Measurements from ENCODE around the gene SMARCA1. TPM values are rescaled to one million over a fixed set of nuclear protein-coding genes. Genes with fewer than 3 reads are reported as not detected.

Gene SMARCA1
- total and polyA plus RNA-seq, 9 donors: 59.8 to 92.1 (median 82.9) TPM

DNA sequence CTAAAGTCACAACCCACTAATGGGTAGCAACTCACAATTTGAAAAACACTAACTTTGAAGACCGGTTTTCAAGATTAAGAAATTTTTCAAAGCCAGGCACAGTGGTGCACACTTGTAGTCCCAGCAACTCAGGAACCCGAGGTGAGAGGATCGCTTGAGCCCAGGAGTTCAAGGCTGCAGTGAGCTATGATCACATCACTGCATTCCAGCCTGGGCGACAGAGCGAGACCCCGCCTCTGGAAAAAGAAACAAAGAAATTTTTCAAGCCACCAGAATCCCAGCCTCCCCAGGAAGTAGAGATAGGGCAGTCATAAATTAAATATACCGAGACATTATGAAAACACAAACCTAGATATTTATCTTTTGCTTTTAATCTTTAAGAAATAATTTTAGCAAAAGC, 13.0 kb downstream of the SMARCA1 start:
- Histone ChIP-seq H3K27me3 (ENCODE audit: control insufficient read depth, insufficient read depth, low read length) (no peaks in the 10 kb centered on the region), H3K27ac (ENCODE audit: low read length) (no peak overlapping the region), H3K4me3 (ENCODE audit: low read length) (no peak overlapping the region), H3K36me3 (ENCODE audit: control insufficient read depth, insufficient read depth, low read length) (peaks cover 15% of the 10 kb centered on the region), H3K9me3 (replicated peaks; ENCODE audit: control insufficient read depth, low read depth, low read length) (no peaks in the 10 kb centered on the region), H3K4me1 (ENCODE audit: control insufficient read depth, insufficient read depth, low read length) (no peaks in the 10 kb centered on the region)
- DNase-seq: no peak
- 59% methylated on average over 2 of the region's 7 CpGs for WGBS (ENCODE audit: insufficient coverage)

DNA sequence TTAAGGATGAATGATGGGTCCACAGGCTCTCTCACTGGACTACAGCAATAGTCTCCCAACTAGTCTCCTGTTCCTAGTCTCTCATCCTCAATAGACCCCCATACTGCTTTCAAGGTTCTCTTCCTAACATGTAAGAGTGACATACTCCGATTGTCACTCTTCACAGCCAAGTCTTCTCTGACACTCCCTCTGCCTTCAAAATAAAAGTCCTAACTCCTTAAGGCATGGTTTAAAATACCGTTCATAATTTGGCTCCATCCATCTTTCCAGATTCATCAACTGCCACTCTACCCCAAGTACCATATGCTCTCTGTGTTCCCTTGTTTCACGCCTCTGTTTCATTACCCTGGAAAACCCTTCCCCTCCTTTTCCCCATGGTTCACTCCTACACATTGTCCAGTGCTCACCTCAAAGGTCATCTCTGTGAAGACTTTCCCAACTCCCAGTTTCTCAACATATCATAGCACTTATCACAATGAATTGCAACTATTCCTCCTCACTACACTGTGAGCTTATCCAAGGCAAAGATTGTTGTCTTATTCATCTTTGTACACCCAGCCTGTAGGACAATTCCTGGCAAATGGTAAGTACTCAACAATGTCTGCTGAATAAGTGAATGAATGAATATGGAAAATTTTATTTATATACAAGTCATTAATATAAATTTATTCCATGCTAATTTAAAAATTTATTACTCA, 26.0 kb downstream of the SMARCA1 start:
- Histone ChIP-seq H3K27ac (ENCODE audit: low read length) (no peak overlapping the region), H3K36me3 (ENCODE audit: control insufficient read depth, insufficient read depth, low read length) (peaks cover 12% of the 10 kb centered on the region), H3K4me3 (ENCODE audit: low read length) (no peak overlapping the region), H3K9me3 (replicated peaks; ENCODE audit: control insufficient read depth, low read depth, low read length) (no peaks in the 10 kb centered on the region), H3K27me3 (ENCODE audit: control insufficient read depth, insufficient read depth, low read length) (peaks cover 2% of the 10 kb centered on the region), H3K4me1 (ENCODE audit: control insufficient read depth, insufficient read depth, low read length) (no peaks in the 10 kb centered on the region)
- no peak for DNase-seq
- 67% methylated on average over 3 of the region's 3 CpGs for WGBS (ENCODE audit: insufficient coverage)

DNA sequence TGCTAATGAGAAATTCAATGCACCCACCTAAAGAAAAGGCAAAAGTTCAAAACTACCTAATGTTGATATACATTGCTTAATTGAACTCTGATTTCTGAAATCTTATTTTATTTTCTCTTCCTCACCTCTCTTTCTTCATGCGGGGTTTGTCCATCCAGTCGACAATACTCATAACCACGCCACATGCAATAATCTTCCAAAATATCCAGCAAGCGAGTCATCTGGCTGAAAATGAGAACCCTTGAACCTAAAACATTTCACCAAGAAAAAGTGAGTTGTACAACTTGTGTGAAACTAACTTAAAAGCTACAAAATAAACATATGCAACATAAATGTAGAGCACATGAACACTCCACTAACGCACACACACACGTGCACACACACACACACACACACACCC, 26.7 kb downstream of the SMARCA1 start:
- Histone ChIP-seq H3K27ac (ENCODE audit: low read length) (no peak overlapping the region), H3K4me3 (ENCODE audit: low read length) (no peak overlapping the region), H3K27me3 (ENCODE audit: control insufficient read depth, insufficient read depth, low read length) (peaks cover 2% of the 10 kb centered on the region), H3K36me3 (ENCODE audit: control insufficient read depth, insufficient read depth, low read length) (peaks cover 8% of the 10 kb centered on the region), H3K9me3 (replicated peaks; ENCODE audit: control insufficient read depth, low read depth, low read length) (no peaks in the 10 kb centered on the region), H3K4me1 (ENCODE audit: control insufficient read depth, insufficient read depth, low read length) (no peaks in the 10 kb centered on the region)
- no CpG with 5 or more reads among the region's 6 CpGs for WGBS (ENCODE audit: insufficient coverage)
- no peak for DNase-seq

GRCh38 chrX:129495900-129496299, 27.4 kb downstream of the SMARCA1 start:
- H3K9me3 ChIP-seq (replicated peaks; ENCODE audit: control insufficient read depth, low read depth, low read length): no peaks in the 10 kb centered on the region
- 60% methylated on average over 1 of the region's 5 CpGs for WGBS (ENCODE audit: insufficient coverage)
- H3K27ac ChIP-seq (ENCODE audit: low read length): no peak overlapping the region
- DNase-seq: no peak
- no peak overlapping the region for H3K4me3 ChIP-seq (ENCODE audit: low read length)
- peaks cover 8% of the 10 kb centered on the region for H3K36me3 ChIP-seq (ENCODE audit: control insufficient read depth, insufficient read depth, low read length)
- peaks cover 2% of the 10 kb centered on the region for H3K27me3 ChIP-seq (ENCODE audit: control insufficient read depth, insufficient read depth, low read length)
- no peaks in the 10 kb centered on the region for H3K4me1 ChIP-seq (ENCODE audit: control insufficient read depth, insufficient read depth, low read length)

DNA sequence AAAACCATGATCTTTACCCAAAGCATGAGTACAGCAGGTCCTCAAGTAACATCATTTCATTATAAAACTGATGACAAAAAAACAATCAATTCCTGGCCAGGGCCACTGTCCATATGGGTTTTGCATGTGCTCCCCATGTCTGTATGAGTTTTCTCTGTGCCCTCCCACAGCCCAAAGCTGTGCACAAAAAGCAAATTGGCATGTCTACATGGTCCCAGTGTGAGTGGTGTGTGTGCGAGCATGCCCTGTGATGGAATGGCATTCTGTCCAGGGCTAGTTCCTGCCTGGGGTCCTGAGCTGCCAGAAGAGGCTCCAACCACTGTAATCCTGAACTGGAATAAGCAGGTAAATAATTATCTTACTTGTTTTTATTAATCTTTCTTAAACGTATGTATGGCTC, 28.4 kb downstream of the SMARCA1 start:
- Histone ChIP-seq H3K4me1 (ENCODE audit: control insufficient read depth, insufficient read depth, low read length) (no peaks in the 10 kb centered on the region), H3K36me3 (ENCODE audit: control insufficient read depth, insufficient read depth, low read length) (peaks cover 8% of the 10 kb centered on the region), H3K9me3 (replicated peaks; ENCODE audit: control insufficient read depth, low read depth, low read length) (no peaks in the 10 kb centered on the region), H3K27ac (ENCODE audit: low read length) (no peak overlapping the region), H3K4me3 (ENCODE audit: low read length) (no peak overlapping the region), H3K27me3 (ENCODE audit: control insufficient read depth, insufficient read depth, low read length) (peaks cover 2% of the 10 kb centered on the region)
- DNase-seq: no peak
- WGBS (ENCODE audit: insufficient coverage): no CpG with 5 or more reads among the region's 2 CpGs

DNA sequence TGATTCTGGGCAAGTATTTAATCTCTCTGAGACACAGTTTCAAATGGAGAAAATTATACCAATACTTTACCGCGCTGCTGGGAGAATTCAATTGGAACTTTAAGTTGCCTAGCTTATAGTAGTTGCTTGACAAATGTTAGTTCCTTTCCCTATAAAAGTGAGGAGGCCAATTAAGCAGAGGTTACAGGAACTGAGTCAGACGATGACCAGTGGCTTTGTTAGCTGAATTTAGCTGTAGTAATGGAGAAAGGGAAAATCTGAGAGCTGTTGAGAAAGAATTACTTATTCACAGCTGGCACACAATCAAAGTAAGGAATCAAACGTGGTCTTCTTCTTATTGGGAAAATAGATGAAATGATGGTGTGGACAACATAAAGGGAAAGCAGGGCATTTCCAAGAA, 29.6 kb downstream of the SMARCA1 start:
- Histone ChIP-seq H3K36me3 (ENCODE audit: control insufficient read depth, insufficient read depth, low read length) (peaks cover 8% of the 10 kb centered on the region), H3K27me3 (ENCODE audit: control insufficient read depth, insufficient read depth, low read length) (peaks cover 2% of the 10 kb centered on the region), H3K4me3 (ENCODE audit: low read length) (no peak overlapping the region), H3K9me3 (replicated peaks; ENCODE audit: control insufficient read depth, low read depth, low read length) (no peaks in the 10 kb centered on the region), H3K27ac (ENCODE audit: low read length) (no peak overlapping the region), H3K4me1 (ENCODE audit: control insufficient read depth, insufficient read depth, low read length) (no peaks in the 10 kb centered on the region)
- no peak for DNase-seq
- no CpG with 5 or more reads among the region's 4 CpGs for WGBS (ENCODE audit: insufficient coverage)

- DNase-seq: no peak
- H3K27ac ChIP-seq (ENCODE audit: low read length): no peak overlapping the region
- no CpG with 5 or more reads among the region's 2 CpGs for WGBS (ENCODE audit: insufficient coverage)
- H3K4me3 ChIP-seq (ENCODE audit: low read length): no peak overlapping the region
- no peaks in the 10 kb centered on the region for H3K4me1 ChIP-seq (ENCODE audit: control insufficient read depth, insufficient read depth, low read length)
- no peaks in the 10 kb centered on the region for H3K9me3 ChIP-seq (replicated peaks; ENCODE audit: control insufficient read depth, low read depth, low read length)
- no peaks in the 10 kb centered on the region for H3K27me3 ChIP-seq (ENCODE audit: control insufficient read depth, insufficient read depth, low read length)
- peaks cover 9% of the 10 kb centered on the region for H3K36me3 ChIP-seq (ENCODE audit: control insufficient read depth, insufficient read depth, low read length)
Observed at GRCh38 chrX:129490330-129490729, 33.0 kb downstream of the SMARCA1 start.

DNA sequence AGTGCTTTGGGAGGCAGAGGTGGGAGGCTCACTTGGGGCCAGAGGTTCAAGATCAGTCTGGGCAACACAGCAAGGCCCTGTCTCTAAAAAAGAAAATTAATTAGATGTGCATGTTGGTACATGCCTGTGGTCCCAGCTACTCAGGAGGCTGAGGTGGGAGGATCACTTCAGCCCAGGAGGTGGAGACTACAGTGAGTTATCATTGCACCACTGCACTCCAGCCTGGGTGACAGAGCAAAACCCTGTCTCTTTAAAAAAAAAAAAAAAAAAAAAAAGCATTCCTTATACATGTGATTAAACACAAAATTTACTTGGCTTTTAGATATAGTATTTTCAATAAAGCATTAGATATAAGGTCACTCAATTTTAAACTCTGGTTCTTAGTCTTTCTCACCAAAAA, 34.9 kb downstream of the SMARCA1 start:
- no peaks in the 10 kb centered on the region for H3K9me3 ChIP-seq (replicated peaks; ENCODE audit: control insufficient read depth, low read depth, low read length)
- no peaks in the 10 kb centered on the region for H3K27me3 ChIP-seq (ENCODE audit: control insufficient read depth, insufficient read depth, low read length)
- H3K36me3 ChIP-seq (ENCODE audit: control insufficient read depth, insufficient read depth, low read length): peaks cover 5% of the 10 kb centered on the region
- no peaks in the 10 kb centered on the region for H3K4me1 ChIP-seq (ENCODE audit: control insufficient read depth, insufficient read depth, low read length)
- no peak overlapping the region for H3K4me3 ChIP-seq (ENCODE audit: low read length)
- DNase-seq: no peak
- no peak overlapping the region for H3K27ac ChIP-seq (ENCODE audit: low read length)

GRCh38 chrX:129480889-129481288, 42.4 kb downstream of the SMARCA1 start:
- no peak for DNase-seq
- Histone ChIP-seq H3K4me3 (ENCODE audit: low read length) (no peak overlapping the region), H3K27ac (ENCODE audit: low read length) (no peak overlapping the region), H3K9me3 (replicated peaks; ENCODE audit: control insufficient read depth, low read depth, low read length) (no peaks in the 10 kb centered on the region), H3K4me1 (ENCODE audit: control insufficient read depth, insufficient read depth, low read length) (no peaks in the 10 kb centered on the region), H3K27me3 (ENCODE audit: control insufficient read depth, insufficient read depth, low read length) (no peaks in the 10 kb centered on the region), H3K36me3 (ENCODE audit: control insufficient read depth, insufficient read depth, low read length) (peaks cover 11% of the 10 kb centered on the region)
- 93% methylated on average over 5 of the region's 6 CpGs for WGBS (ENCODE audit: insufficient coverage)

GRCh38 chrX:129478516-129478915, 44.8 kb downstream of the SMARCA1 start:
- 48% methylated on average over 3 of the region's 4 CpGs for WGBS (ENCODE audit: insufficient coverage)
- no peak overlapping the region for H3K27ac ChIP-seq (ENCODE audit: low read length)
- peak; percentile 7 for DNase-seq

DNA sequence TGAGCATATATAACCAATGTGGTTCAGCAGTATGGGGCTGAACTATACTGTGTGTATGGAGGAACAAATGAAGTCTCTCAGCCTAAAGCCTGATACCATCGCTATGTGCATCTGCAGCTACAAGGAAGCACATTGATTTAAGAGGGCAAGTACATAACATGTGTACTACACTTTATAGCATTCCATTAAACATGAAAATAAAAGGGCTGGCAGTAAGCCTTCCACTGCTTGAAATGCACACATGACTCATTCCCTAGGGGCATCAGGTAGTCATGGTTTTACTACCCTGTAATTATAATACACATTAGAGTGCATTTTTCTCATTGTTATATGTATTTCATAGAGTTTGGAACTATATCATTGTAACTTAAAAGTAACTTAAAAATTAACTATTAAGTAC, 51.2 kb downstream of the SMARCA1 start:
- no peaks in the 10 kb centered on the region for H3K9me3 ChIP-seq (replicated peaks; ENCODE audit: control insufficient read depth, low read depth, low read length)
- peaks cover 3% of the 10 kb centered on the region for H3K36me3 ChIP-seq (ENCODE audit: control insufficient read depth, insufficient read depth, low read length)
- no peak overlapping the region for H3K4me3 ChIP-seq (ENCODE audit: low read length)
- no CpG with 5 or more reads among the region's 1 CpG for WGBS (ENCODE audit: insufficient coverage)
- no peak overlapping the region for H3K27ac ChIP-seq (ENCODE audit: low read length)
- no peaks in the 10 kb centered on the region for H3K4me1 ChIP-seq (ENCODE audit: control insufficient read depth, insufficient read depth, low read length)
- no peak for DNase-seq
- no peaks in the 10 kb centered on the region for H3K27me3 ChIP-seq (ENCODE audit: control insufficient read depth, insufficient read depth, low read length)

More at GRCh38 chrX:129478516-129478915, 44.8 kb downstream of the SMARCA1 start:
- Histone ChIP-seq H3K27me3 (ENCODE audit: control insufficient read depth, insufficient read depth, low read length) (no peaks in the 10 kb centered on the region), H3K9me3 (replicated peaks; ENCODE audit: control insufficient read depth, low read depth, low read length) (no peaks in the 10 kb centered on the region), H3K36me3 (ENCODE audit: control insufficient read depth, insufficient read depth, low read length) (peaks cover 6% of the 10 kb centered on the region), H3K4me1 (ENCODE audit: control insufficient read depth, insufficient read depth, low read length) (no peaks in the 10 kb centered on the region), H3K4me3 (ENCODE audit: low read length) (no peak overlapping the region)
